ENCODE data around the gene IREB2. TPM values are rescaled to one million over a fixed set of nuclear protein-coding genes. Genes with fewer than 3 reads are reported as not detected.

Gene IREB2
- total RNA-seq, 1 donor from 2014 or later = 84.9 TPM

GRCh38 chr15:78446551-78446950 lies 8.5 kb downstream of the IREB2 start:
- Mint-ChIP-seq H3K4me1 (peaks cover 30% of the 10 kb centered on the region), H3K36me3 (peaks cover 25% of the 10 kb centered on the region), H3K9me3 (no peaks in the 10 kb centered on the region), H3K4me3 (no peak overlapping the region), H3K27me3 (ENCODE audit: low read depth) (no peaks in the 10 kb centered on the region), H3K27ac (no peak overlapping the region)
- no peak for TF ChIP-seq CTCF (IDR thresholded peaks at IDR 0.05; ENCODE audit: unreplicated experiment)
- no peak for DNase-seq (ENCODE audit: low spot score in 2 of 2, unreplicated experiment in 2 of 2)

GRCh38 chr15:78448441-78449219 lies 10.6 kb downstream of the IREB2 start:
- H3K9me3 Mint-ChIP-seq = no peaks in the 10 kb centered on the region
- peaks cover 43% of the 10 kb centered on the region for H3K4me1 Mint-ChIP-seq
- H3K27ac Mint-ChIP-seq = peak overlapping the region; percentile 89
- H3K27me3 Mint-ChIP-seq (ENCODE audit: low read depth) = no peaks in the 10 kb centered on the region
- H3K4me3 Mint-ChIP-seq = no peak overlapping the region
- DNase-seq (ENCODE audit: low spot score in 2 of 2, unreplicated experiment in 2 of 2) = no peak
- peaks cover 19% of the 10 kb centered on the region for H3K36me3 Mint-ChIP-seq
- no peak for TF ChIP-seq CTCF (IDR thresholded peaks at IDR 0.05; ENCODE audit: unreplicated experiment)

GRCh38 chr15:78449220-78449999 lies 11.4 kb downstream of the IREB2 start:
- H3K9me3 Mint-ChIP-seq = no peaks in the 10 kb centered on the region
- H3K27ac Mint-ChIP-seq = peak overlapping the region; percentile 89
- peaks cover 18% of the 10 kb centered on the region for H3K36me3 Mint-ChIP-seq
- no peak for TF ChIP-seq CTCF (IDR thresholded peaks at IDR 0.05; ENCODE audit: unreplicated experiment)
- DNase-seq (ENCODE audit: low spot score in 2 of 2, unreplicated experiment in 2 of 2) = no peak
- peaks cover 49% of the 10 kb centered on the region for H3K4me1 Mint-ChIP-seq
- no peak overlapping the region for H3K4me3 Mint-ChIP-seq
- H3K27me3 Mint-ChIP-seq (ENCODE audit: low read depth) = no peaks in the 10 kb centered on the region

- no peak for DNase-seq (ENCODE audit: low spot score in 2 of 2, unreplicated experiment in 2 of 2)
- Mint-ChIP-seq H3K36me3 (peaks cover 17% of the 10 kb centered on the region), H3K4me3 (no peak overlapping the region), H3K27me3 (ENCODE audit: low read depth) (no peaks in the 10 kb centered on the region), H3K9me3 (no peaks in the 10 kb centered on the region), H3K27ac (peak overlapping the region; percentile 45), H3K4me1 (peaks cover 57% of the 10 kb centered on the region)
- no peak for TF ChIP-seq CTCF (IDR thresholded peaks at IDR 0.05; ENCODE audit: unreplicated experiment)
Observed at GRCh38 chr15:78450285-78450858, 12.4 kb downstream of the IREB2 start.

- DNase-seq (ENCODE audit: low spot score in 2 of 2, unreplicated experiment in 2 of 2) = no peak
- no peak for TF ChIP-seq CTCF (IDR thresholded peaks at IDR 0.05; ENCODE audit: unreplicated experiment)
- H3K27ac Mint-ChIP-seq = no peak overlapping the region
- no peak overlapping the region for H3K4me3 Mint-ChIP-seq
- peaks cover 76% of the 10 kb centered on the region for H3K4me1 Mint-ChIP-seq
- H3K27me3 Mint-ChIP-seq (ENCODE audit: low read depth) = no peaks in the 10 kb centered on the region
- peaks cover 6% of the 10 kb centered on the region for H3K36me3 Mint-ChIP-seq
- no peaks in the 10 kb centered on the region for H3K9me3 Mint-ChIP-seq
Observed at GRCh38 chr15:78452485-78452884, 14.5 kb downstream of the IREB2 start.

Measured in mesothelial cell of epicardium (in vitro differentiated cells).